GM19463 (cell line): ENCODE measurements around the gene RNGTT.
"Not testable (repeated sequence)": the region's sequence is repeated elsewhere in the genome, so short reads cannot be mapped to it uniquely, and the experiment has no call there.

ENCODE experiments used
- ATAC-seq: cut with Tn5 transposase; IDR thresholded peaks from one replicate; pipeline ENCODE4 v1.9.1; 2021; ENCODE audit warnings: mild to moderate bottlenecking, moderate library complexity; ENCODE audit not compliant: unreplicated experiment

RNGTT gene

GRCh38 chr6:88825856-88826255 is 137.6 kb downstream of the RNGTT start:
- ATAC-seq, result no peak

GRCh38 chr6:88823998-88824397 is 139.4 kb downstream of the RNGTT start:
- ATAC-seq, result no peak

- ATAC-seq, result no peak
Observed at GRCh38 chr6:88815491-88815890, 147.9 kb downstream of the RNGTT start.

GRCh38 chr6:88814909-88815308 is 148.5 kb downstream of the RNGTT start:
- ATAC-seq, result no peak

- ATAC-seq, result no peak
Observed at GRCh38 chr6:88813045-88813444, 150.4 kb downstream of the RNGTT start.

- ATAC-seq, result no peak
Observed at GRCh38 chr6:88810701-88811100, 152.7 kb downstream of the RNGTT start.

- ATAC-seq, result no peak
Observed at GRCh38 chr6:88810089-88810488, 153.3 kb downstream of the RNGTT start.

- ATAC-seq, result no peak
Observed at GRCh38 chr6:88808381-88808780, 155.0 kb downstream of the RNGTT start.

- ATAC-seq, result no peak
Observed at GRCh38 chr6:88807622-88808021, 155.8 kb downstream of the RNGTT start.

GRCh38 chr6:88806728-88807127 is 156.7 kb downstream of the RNGTT start:
- no peak for ATAC-seq

- ATAC-seq, result no peak
Observed at GRCh38 chr6:88804701-88805100, 158.7 kb downstream of the RNGTT start.

- ATAC-seq, result no peak
Observed at GRCh38 chr6:88785478-88785877, 177.9 kb downstream of the RNGTT start.

GRCh38 chr6:88780714-88781389 is 182.6 kb downstream of the RNGTT start:
- peak; percentile 61 for ATAC-seq

GRCh38 chr6:88775866-88776571 is 187.4 kb downstream of the RNGTT start:
- no peak for ATAC-seq

GRCh38 chr6:88768114-88768513 is 195.3 kb downstream of the RNGTT start:
- not testable (repeated sequence) for ATAC-seq

GRCh38 chr6:88764081-88764480 is 199.3 kb downstream of the RNGTT start:
- ATAC-seq, result no peak

GRCh38 chr6:88763160-88763559 is 200.3 kb downstream of the RNGTT start:
- ATAC-seq, result no peak

GRCh38 chr6:88761237-88762031 is 202.0 kb downstream of the RNGTT start:
- ATAC-seq, result peak; percentile 74

- no peak for ATAC-seq
Observed at GRCh38 chr6:88760091-88760490, 203.3 kb downstream of the RNGTT start.

- ATAC-seq, result no peak
Observed at GRCh38 chr6:88750936-88751335, 212.5 kb downstream of the RNGTT start.

- no peak for ATAC-seq
Observed at GRCh38 chr6:88749849-88750248, 213.6 kb downstream of the RNGTT start.

GRCh38 chr6:88748141-88748540 is 215.3 kb downstream of the RNGTT start:
- no peak for ATAC-seq
